ENCODE measurements around the gene EXOC6.

EXOC6 gene

DNA sequence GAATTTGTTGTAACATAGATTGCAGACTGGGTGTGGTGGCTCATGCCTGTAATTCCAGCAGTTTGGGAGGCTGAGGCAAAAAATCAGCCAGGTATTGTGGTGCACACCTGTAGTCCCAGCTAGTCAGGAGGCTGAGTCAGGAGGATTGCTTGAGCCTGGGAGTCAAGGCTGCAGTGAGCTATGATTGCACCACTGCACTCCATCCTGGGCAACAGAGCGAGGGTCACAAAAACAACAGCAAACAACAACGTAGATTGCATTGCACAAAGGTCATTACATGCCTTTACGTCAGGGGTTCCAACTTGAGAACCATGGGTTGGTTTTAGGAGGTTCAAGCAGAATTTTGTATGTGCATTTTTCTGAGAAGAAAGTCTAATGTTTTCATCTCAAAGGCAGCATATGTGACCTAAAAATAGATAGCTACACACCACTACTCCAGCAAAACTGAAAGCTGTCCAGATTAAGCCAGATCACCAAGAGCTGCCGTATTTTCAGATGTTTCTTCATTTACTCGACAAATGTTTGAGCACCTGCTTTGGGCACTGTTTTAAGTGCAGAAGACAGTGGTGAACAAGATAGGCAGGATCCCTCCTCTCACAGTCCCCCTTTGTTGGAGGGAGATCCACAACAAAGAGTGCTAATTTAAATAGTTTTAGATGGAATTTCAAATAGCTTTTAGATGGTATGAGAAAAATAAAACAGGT lies 183.9 kb downstream of the EXOC6 start:
- no peak for DNase-seq

DNA sequence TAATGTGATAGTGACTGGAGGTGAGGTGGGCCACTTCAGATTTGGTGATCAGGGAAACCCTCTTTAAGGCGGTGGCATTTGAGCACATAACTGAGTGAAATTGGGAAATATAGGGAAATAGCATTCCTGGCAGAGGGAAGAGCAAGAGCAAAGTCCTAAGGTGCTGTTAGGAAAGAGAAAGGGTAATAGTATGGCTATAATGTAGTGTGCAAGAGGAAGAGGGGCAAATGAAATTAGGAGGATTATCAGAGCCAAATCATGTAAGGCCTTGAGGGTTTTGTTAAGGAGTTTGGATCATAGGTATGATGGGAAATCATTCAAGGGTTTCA lies 184.5 kb downstream of the EXOC6 start:
- DNase-seq: no peak

DNA sequence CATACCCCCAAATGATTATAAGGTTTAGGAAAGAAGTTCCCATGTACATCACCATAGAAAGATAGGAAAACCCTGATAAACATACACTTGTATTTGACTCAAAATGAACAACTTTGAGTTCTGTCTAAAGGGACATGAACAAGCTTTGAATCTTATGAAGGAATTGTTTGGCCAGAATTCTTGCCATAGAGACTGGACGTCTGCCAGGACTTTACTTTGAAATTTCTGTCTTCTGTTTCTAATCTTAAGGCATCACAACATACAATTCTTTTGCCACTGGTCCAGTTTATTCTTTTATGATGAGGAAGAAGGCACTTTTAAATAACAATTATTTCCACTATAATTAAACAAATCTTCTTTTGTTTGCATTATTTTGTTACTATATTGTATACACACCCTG lies 186.1 kb downstream of the EXOC6 start:
- no peak for DNase-seq

DNA sequence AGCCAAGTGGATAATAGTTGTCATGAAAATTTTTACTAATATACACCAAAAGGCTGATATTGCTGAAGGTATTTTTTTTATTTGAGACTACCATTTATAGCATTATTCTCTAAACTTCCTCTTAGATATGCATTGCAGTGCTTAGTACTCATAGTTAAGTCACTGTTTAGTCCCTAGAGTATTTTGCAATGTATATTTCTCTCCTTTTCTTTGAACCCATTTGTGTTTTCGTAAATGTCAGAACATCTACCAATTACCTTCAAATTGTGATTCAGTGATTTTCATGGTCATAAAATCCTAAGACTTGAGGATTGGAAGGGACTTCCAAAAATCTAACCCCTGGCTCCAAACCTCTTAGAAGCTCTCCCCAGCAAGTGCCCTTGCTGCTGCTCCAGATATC lies 190.8 kb downstream of the EXOC6 start:
- DNase-seq: no peak

DNA sequence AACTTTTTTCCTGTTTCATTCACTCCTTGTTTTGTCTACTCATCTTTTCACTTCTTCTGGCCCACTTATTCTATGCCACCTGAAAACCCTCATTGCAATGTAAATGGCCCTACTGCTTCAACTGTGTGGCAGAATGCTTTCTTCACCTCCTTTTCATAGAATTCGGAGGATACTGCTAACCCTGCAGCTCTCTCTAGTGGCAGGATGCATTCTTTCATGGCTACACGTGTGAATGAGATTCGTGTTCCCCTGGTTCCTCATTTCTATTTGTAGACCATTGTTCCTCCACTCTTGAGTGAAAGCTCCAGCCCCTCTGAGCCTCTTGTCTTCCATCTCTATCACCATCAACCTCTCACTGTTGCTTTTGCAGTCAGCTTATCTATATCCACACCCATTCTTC lies 191.4 kb downstream of the EXOC6 start:
- DNase-seq: peak; percentile 29

DNA sequence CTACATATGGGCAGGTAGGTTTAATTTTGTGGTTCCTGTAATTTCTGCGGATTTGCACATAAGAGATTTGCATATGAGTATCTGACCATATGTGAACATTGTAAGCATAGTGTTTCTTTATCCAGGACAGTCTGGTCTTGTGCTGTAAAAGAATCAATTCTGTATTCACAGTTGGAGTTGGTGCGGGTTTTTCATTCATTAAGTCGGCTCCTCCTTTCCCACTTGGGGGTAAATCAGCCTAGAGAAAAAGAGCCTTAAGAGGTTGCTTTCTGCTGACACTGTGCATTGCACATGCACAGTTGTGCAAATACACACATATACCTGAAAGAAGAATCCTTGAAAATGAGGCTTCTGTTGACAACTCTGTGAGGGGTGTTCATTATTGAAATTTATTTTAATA lies 206.2 kb downstream of the EXOC6 start:
- no peak for DNase-seq

DNA sequence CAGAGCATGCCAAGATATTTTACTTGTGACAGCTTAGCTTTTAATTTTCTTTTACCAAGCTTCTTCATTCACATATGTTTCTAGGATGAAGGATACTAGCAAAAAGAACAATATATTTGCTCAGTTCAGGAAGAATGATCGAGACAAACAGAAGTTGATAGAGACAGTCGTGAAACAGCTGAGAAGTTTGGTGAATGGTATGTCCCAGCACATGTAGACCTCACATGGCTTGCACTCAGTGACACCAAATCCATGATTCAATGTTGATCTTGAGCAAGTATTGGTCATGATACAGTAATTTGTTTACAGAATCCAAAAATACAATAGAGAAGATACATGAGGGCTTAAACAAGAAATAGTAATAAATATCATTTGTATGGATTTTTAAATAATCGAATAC lies 209.8 kb downstream of the EXOC6 start:
- DNase-seq: no peak

DNA sequence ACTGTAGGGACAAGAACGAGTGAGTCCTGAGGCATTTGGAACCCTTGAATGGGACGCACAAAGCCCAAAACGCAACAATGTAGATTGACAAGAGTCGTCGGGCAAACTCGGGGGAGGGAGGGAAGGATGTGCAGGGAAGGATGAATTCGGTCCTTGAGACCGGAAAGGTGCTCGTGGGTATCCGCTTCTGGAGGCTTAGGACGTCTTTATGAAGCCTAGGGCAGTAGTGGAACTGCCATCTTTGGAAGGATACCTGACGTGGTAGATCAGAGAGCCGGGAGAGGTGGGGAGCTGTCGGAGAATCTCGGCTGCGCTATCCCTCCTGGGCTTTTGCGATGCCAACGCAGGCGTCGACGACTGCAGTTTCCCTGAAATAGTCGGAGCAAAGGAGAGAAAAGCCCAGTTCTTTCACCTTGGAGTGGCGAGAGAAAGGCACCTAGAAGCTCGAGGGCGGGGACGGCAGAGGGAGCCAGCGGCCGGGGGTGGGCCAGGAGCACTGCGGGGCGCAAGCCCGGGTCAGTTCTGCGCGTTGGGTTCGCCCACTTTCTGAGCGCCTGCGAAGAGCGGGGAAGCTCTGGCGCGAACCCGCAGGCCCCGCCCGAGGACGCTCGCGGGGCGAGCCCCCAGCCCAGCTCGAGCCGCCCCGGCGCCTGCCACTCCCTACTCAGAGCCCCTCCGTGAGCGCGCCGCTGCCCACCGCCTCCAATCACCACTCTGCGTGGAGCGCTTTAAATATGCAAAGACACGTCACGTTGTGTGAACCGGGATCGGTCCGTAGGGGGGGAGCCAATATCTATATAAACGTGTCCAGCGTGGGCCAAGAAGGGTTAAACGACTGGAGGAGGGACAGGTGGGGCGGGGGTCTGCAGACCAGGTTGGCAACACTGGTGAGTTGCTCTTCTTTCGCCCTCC lies 211.9 kb downstream of the EXOC6 start, which contains the start of gene CYP26C1:
Gene CYP26C1, plus strand, starts transcription at position 824 of the 912 bp plus-strand sequence. CDS start 466 bp downstream, outside the sequence.
- no peak for DNase-seq

DNA sequence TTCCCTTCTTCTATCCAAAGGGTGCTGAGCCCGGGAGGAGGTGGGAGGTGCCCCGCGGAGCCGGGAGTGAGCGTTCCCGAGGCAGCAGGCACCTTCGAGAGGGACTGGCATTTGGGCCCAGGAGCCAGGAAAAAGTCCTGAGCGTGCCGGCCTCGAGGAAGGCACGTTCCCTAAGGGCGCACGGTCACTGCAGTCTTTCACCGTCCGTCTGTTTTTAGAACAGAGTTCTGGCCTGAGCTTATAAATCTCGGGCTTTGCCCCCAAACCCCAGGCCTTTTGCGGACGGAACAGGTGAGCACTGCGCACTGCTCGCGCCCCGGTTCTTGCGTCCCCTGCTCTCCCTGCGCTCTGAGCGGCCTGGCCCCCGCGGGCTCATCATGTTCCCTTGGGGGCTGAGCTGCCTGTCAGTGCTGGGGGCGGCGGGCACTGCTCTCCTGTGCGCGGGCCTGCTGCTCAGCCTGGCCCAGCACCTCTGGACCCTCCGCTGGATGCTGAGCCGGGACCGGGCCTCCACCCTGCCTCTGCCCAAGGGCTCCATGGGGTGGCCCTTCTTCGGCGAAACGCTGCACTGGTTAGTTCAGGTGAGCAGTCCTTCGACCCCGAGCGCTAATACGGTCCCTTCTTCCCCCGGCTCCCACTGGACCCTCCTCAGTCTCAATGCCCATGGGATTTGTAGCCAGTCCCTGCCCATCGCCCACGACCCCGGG lies 212.7 kb downstream of the EXOC6 start:
- no peak for DNase-seq

DNA sequence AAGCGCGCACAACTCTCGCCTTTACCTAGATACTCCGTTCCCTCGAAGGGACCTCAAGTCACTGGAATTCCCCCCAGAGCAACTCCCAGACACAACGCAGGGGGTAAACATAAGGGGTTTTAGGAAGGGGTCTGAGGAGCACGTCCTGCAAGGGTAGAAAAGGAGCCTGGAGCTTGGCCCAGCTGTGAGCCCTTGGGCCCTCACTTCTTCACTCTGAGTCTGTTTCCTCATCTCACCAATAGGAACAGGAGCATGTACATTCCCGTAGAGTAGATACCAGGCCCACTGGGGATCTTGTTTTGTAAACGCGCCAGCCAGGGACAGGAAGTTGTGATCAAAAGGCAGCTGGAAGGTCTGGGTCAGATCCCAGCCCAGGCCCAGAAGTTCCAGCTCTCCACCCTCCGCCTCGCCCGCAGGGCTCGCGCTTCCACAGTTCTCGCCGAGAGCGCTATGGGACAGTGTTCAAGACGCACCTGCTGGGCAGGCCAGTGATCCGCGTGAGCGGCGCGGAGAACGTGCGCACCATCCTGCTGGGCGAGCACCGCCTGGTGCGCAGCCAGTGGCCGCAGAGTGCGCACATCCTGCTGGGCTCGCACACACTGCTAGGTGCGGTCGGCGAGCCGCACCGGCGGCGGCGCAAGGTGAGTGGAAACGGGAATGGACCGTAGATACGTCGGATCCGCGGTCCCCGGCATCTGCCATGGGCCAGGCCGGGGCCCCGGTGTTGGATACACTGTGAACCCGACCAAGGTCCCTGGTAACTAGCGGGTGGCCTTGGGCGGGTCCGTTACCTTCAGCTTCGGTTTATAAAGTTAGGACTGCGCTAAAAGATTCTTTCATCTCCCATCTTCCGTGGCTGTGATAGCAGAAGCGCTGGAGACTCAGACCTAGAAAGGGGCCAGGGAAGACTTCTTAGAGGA lies 213.5 kb downstream of the EXOC6 start:
- no peak for DNase-seq

DNA sequence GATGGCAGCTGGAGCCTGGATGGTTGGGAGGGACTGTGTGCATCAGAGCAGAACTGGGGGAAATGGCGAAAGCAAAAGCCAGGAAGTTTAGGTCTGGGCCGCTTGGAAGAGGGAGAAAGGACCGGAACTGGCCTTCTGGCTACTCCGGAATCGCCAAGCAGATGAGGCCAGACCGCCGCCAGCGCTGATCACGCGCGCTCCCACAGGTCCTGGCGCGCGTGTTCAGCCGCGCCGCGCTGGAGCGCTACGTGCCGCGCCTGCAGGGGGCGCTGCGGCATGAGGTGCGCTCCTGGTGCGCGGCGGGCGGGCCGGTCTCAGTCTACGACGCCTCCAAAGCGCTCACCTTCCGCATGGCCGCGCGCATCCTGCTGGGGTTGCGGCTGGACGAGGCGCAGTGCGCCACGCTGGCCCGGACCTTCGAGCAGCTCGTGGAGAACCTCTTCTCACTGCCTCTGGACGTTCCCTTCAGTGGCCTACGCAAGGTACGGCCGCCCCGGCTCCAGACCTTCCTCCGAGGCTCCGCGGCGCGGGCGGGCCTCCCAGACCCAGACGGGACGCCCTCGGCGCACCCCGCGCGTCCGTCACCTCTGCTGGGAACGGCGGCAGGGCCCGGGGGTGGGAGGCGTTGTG lies 214.3 kb downstream of the EXOC6 start:
- no peak for DNase-seq

DNA sequence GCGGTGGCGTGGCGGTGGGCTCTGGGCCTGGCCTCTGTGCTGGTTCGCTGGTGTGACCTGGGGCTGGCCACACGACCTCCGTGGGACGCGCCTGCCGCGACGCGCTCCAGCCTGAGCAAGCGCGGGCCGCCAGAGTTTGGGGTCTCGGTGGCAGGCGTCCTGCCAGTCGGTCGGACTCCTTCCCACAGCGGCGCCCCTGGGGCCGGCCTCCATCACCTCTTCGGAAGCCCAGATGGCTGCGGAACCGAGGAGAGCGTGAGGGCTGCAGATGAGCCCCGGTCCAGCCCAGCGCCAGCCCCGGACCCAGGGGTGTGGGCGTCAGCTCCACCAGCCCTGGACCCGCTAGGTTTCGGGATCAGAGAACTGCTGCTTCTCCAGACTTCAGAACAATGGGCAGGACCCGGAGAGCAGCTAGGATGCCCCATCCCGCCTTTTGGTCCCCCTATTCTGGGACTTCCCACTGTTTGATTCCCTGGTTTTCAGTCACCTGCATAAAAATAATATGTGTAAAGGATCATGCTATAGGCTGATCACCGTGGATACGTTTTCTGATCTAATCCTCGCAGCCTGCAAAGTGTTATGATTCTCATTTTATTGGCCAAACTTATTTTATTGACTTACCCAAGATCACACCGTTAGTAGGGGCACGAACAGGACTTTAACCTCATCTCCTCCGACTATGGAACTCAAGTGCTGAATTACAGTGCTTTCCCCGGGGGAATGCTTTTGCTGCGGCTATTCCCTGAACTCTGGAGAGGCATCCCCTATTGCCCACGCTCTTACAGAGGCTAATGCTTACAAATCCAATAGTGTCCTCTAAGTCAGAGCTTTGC lies 215.0 kb downstream of the EXOC6 start:
- DNase-seq: no peak

DNA sequence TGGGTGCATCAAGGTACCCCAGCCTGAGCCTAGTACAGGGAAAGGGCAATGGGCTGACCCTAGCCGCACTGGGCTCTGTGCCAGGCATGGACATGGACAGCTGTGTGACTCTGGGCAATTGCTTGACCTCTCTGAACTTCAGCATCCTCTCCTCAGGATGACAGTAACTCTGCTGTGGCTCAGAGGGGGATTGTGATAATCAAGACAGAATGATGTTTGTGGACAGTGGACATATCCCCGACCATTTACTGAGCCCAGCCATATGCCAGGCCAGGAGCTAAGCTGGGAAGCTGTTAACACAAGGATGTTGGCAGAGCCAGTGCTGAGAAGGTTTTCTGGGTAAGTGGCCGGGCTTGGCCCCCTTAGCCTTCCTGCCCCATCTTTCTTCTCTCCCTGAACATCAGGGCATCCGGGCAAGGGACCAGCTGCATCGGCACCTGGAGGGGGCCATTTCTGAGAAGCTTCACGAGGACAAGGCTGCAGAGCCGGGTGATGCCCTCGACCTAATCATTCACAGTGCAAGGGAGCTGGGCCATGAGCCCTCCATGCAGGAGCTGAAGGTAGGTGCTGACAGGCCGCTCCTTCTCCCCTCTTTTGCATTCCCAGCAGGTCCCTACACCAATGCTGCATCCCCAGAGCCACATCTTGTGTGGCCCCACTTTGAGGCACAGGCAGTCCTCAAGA lies 215.8 kb downstream of the EXOC6 start:
- DNase-seq: no peak

DNA sequence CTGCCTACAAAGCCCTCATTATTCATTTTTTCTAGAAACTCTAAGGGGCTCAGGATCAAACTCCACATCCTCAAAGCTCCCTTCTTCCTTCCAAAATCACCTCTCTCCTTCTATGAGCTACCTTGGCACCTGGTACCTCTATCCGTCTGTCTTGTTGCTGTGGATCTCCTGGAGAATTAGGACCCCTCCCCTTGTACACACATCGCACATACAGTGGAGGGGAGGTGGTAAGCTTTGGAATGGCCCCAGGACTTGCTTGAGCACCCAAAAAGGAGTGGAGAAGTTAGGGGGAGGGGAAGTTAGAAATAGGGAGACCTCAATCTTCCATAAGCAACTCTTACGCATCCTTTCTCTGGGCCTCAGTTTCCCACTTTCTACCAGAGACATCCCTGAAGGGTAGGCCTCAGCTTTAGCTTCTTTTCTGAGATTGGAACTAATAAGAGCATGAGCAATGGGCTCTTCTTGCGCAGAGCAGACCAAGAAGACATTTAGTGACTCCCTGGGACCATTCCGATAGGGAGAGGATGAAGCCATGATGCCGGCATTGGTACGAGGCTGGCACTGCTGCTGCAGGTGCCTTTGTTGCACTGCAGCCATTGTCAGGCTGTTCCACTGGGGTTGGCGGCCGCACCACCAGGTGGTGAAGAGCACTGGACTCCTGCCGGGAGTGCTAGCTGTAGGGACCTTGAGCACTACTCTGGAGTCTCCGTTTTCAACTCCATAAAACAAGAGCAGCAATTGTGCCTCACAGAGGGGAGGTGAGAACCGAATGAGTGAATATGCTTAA lies 216.7 kb downstream of the EXOC6 start:
- no peak for DNase-seq

DNA sequence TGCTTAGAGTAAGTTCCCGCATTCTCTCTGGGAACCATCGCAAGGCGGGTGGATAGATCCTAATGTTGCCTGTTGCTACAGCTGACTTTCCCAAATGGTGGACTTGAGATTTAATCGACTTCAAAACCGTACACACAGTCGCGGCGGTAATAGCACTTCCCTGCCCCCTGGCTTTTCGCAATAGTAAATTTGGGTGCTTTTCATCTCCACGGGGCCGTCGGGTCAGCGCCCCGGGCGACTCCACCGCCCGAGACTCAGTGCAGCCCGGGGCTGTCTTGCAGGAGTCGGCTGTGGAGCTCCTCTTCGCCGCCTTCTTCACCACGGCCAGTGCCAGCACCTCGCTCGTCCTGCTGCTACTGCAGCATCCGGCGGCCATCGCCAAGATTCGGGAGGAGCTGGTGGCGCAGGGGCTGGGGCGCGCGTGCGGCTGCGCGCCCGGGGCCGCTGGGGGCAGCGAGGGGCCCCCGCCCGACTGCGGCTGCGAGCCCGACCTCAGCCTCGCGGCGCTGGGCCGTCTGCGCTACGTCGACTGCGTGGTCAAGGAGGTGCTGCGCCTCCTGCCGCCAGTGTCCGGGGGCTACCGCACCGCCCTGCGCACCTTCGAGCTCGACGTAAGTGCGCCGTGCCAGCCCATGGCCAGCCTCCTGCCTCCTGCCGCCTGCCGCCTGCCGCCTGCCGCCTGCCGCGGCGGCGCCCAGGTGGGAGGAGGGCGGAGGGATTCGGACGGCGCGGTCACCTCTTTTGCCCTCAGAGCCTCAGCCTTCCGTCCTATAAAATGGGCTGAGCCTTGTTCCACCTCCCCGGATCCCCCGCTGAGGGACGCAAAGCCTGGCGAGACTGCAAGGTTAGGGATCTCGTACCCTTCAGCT lies 217.6 kb downstream of the EXOC6 start:
- no peak for DNase-seq

DNA sequence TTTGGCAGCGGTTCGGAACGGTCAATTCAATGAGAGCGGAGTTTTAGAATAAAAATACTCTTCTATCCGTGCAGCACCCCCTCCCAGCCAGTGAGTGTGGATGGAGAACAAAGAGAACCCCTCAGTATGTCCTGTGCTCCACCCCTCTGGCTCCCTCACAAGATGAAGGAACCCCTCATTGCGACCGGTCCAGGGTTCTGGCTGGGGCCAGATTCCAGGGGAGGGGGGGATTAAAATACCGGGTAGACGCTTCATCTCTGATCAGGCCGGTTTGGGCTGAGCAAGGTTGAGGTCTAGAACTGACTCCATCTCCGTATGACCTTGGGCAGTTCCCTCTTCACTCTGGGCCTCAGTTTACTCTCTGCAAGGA lies 218.2 kb downstream of the EXOC6 start:
- no peak for DNase-seq

DNA sequence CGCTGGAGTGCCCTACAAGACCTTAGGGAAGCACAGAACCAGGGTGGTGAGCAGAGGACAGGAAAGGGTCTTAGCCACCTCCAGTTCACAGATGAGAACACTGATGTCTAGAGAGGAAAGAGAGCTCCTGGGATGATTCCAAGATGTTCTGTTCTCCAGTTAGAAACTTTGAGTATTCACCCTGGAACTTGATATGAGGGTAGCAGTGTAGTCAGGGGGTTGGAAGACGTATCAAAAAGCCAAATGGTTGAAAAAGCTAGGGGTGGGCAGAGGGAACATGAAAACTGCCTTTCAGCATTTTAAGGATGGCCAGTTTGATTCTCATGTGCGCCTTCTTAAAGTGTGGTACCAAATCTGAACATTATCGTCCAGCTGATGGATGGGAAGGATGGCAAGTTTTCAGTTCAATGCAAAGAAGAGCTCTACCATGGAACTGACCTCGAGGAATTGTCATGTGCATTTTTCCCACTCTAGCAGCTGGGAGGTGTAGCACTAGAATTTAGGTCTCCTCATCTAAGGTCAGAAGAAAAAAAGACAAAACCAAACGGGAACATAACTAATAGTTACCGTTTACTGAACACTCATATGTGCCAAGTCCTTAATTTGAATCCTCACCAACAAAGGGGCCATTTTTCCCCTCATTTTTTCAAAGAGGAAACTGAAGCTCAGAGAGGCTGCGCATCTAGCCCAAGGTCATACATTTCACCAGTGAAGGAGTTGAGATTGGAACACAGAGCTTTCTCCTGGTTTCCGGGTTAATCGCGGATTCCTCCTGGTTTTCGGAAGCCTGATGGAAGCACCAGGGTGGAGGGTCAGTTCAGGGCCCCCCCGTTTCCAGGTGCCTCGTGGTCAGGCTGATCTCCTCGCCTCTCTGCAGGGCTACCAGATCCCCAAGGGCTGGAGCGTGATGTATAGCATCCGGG lies 219.4 kb downstream of the EXOC6 start:
- DNase-seq: no peak

All from SIG-M5 (cell line).